Measurements from ENCODE around the gene MT3.
"Not testable (repeated sequence)": the region's sequence is repeated elsewhere in the genome, so short reads cannot be mapped to it uniquely, and the experiment has no call there.

Gene MT3

DNA sequence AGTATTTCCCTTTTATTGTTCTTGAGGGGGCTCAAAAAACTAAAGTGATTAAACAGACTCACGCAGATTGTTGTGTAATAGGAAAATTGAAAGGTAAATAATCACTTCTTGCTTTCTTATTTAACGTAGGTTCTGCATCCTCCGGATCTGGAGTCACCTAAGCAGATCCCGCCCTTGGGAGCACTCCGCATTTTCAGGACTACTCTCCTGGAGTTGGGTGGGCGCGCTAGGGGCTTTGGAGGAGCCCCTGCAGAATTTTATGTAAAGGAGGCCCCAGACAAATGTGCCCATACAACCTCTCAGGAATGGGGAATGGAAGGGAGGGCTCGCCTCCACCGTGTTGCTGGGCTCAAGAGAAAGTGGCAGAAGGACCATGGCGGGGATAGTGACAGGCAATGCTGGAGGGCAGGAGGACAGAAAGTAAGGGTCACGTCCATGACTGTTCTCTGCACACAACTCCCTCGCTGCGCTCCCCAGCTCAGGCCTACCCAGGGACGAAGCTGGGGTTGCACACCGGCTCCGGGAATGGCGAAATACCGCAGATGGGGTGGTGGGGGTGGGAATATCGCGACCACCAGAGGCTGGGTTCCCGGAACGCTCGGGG is 27.4 kb downstream of the MT3 start:
- no peak for DNase-seq (ENCODE audit: low read depth)
- H3K4me3 ChIP-seq (ENCODE audit: low read length), result peak overlapping the region; percentile 49

DNA sequence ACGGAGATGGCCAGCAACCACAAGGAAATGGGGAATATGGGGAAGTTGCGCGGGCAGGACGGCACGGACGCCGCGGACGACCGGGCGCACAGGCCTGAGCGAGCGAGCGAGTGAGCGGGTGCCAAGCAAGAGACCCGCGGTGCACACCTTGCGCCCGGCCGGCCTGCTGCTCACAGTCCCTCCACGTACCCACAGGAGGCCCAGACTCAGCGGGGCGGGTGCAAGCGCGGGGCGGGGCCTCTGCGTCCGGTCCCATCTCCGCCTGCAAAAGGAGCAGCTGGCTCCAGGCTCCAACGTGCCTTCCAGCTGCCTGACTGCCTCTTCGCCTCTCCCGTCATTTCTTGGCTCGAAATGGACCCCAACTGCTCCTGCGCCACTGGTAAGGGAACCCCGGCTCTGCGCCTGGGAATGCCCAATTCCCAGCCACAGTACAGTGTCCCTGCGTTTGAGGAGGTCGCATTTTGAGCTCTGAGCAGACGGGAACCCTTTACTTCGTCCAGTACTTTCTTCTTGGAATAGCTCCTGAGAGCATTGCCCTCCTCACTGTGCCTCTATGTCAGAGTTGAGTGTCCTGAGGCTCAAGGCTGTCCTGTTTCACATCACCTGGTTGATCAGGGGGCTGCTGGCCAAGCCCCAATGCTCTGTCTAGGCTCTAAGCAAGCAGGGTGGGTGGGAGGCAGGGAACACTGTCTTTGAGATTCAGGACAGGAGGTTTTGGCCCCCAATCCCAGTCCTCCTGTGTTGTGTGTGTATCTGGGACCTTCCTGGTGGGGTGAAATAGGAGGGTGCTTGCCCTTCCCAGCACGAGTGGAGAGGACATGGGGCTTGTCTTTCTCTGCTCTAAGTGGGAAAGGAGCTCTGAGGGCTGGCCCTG is 28.1 kb downstream of the MT3 start:
- peak overlapping the region; percentile 49 for H3K4me3 ChIP-seq (ENCODE audit: low read length)
- peak; percentile 75 for DNase-seq (ENCODE audit: low read depth)
- no peak for TF ChIP-seq CTCF (conservative IDR thresholded peaks at IDR 0.05; ENCODE audit: low read length)

More for the DNA sequence above, 27.4 kb downstream of the MT3 start:
- TF ChIP-seq CTCF (conservative IDR thresholded peaks at IDR 0.05; ENCODE audit: low read length), result no peak

- DNase-seq (ENCODE audit: low read depth), result no peak
- no peak overlapping the region for H3K4me3 ChIP-seq (ENCODE audit: low read length)
- TF ChIP-seq CTCF (conservative IDR thresholded peaks at IDR 0.05; ENCODE audit: low read length), result no peak
These were observed 28.8 kb downstream of the MT3 start for GRCh38 chr16:56618138-56618537.

GRCh38 chr16:56620339-56620897 is 31.1 kb downstream of the MT3 start:
- no peak for TF ChIP-seq CTCF (conservative IDR thresholded peaks at IDR 0.05; ENCODE audit: low read length)
- no peak overlapping the region for H3K4me3 ChIP-seq (ENCODE audit: low read length)
- no peak for DNase-seq (ENCODE audit: low read depth)

GRCh38 chr16:56621665-56622445 is 32.5 kb downstream of the MT3 start:
- not testable (repeated sequence) for DNase-seq (ENCODE audit: low read depth); H3K4me3 ChIP-seq (ENCODE audit: low read length)

DNA sequence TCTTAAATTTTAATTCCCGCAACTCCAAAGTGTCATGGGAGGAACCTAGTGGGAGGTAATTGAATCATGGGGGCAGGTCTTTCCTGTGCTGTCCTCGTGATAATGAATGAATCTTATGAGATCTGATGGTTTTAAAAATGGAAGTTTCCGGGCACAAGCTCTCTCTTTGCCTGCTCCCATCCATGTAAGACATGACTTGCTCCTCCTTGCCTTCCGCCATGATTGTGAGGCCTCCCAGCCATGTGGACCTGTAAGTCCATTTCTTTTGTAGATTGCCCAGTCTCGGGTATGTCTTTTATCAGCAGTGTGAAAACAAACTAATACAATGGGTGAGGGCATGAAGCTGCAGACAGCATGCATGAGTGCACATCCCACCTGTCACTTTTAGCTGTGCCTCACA is 33.9 kb downstream of the MT3 start:
- not testable (repeated sequence) for H3K4me3 ChIP-seq (ENCODE audit: low read length); DNase-seq (ENCODE audit: low read depth)

DNA sequence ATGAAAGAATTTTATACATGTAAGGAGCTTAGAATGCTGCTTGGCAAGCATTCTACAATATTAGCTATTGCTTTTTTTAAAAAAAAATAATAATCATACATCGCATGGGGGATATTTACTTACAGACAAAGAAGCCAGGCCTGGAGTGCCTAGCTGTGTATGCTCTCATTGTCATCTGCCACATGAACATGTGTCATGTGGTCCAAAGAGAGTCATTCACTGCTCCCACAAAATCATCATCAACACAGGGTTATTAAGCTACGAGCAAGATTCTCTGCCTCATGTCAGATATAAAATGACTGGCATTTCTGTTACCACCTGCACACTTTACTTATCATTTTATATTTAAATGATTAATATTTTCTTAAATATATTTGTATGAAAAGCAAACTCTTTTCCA is 34.3 kb downstream of the MT3 start:
- no peak for TF ChIP-seq CTCF (conservative IDR thresholded peaks at IDR 0.05; ENCODE audit: low read length)
- no peak for DNase-seq (ENCODE audit: low read depth)
- no peak overlapping the region for H3K4me3 ChIP-seq (ENCODE audit: low read length)
